ENCODE data around the gene DAPK1. TPM values are rescaled to one million over a fixed set of nuclear protein-coding genes. Genes with fewer than 3 reads are reported as not detected.

DAPK1 gene
- polyA plus RNA-seq, 1 donor: 24.9 TPM

GRCh38 chr9:87702921-87703320, 205.3 kb downstream of the DAPK1 start:
- Histone ChIP-seq H3K36me3 (ENCODE audit: control insufficient read depth, insufficient read depth, low read length) (peaks cover 33% of the 10 kb centered on the region), H3K27ac (ENCODE audit: low read length) (no peak overlapping the region)
- no peak for DNase-seq

DNA sequence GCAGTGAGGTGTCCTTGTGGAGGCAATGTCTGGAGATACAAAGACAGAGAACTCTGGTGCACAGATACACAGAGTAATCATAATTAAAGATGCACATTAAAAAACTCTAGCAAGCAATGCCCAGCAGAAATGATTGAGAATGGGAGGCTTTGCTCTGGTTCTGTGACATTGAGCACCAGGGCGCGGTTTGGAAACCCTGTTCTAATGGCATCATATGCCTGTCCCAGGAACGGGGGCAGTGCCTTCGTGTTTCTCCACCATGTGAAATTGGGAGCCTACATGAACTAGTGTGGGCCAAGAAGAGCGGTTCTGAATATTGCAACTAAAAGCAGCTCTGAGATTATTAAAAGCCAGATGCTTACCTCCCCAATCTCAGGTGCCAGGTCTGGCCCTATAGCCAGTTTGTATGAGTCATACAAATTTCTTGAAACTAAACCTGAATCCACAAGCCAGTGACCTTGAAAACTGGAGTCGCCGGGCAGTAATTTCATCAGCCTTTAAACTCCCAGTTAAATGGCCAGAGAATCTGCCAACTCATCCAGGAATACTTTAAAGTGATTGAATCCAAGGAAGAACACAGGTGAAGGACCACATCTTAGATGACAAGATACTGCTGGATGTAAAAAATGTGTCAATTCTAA, 206.1 kb downstream of the DAPK1 start:
- peaks cover 27% of the 10 kb centered on the region for H3K36me3 ChIP-seq (ENCODE audit: control insufficient read depth, insufficient read depth, low read length)
- no peak overlapping the region for H3K27ac ChIP-seq (ENCODE audit: low read length)
- H3K4me1 ChIP-seq (ENCODE audit: control insufficient read depth, insufficient read depth, low read length): no peaks in the 10 kb centered on the region
- no peak overlapping the region for H3K4me3 ChIP-seq (ENCODE audit: low read length)
- no peaks in the 10 kb centered on the region for H3K9me3 ChIP-seq (ENCODE audit: control insufficient read depth, low read depth, low read length)
- H3K27me3 ChIP-seq (ENCODE audit: control insufficient read depth, insufficient read depth, low read length): no peaks in the 10 kb centered on the region
- no CpG with 5 or more reads among the region's 7 CpGs for WGBS (ENCODE audit: insufficient coverage, low lambda C conversion rate)
- no peak for DNase-seq

More at GRCh38 chr9:87702921-87703320, 205.3 kb downstream of the DAPK1 start:
- no peaks in the 10 kb centered on the region for H3K27me3 ChIP-seq (ENCODE audit: control insufficient read depth, insufficient read depth, low read length)
- H3K4me3 ChIP-seq (ENCODE audit: low read length): no peak overlapping the region
- H3K9me3 ChIP-seq (ENCODE audit: control insufficient read depth, low read depth, low read length): no peaks in the 10 kb centered on the region
- H3K4me1 ChIP-seq (ENCODE audit: control insufficient read depth, insufficient read depth, low read length): no peaks in the 10 kb centered on the region
- no CpG with 5 or more reads among the region's 9 CpGs for WGBS (ENCODE audit: insufficient coverage, low lambda C conversion rate)

DNA sequence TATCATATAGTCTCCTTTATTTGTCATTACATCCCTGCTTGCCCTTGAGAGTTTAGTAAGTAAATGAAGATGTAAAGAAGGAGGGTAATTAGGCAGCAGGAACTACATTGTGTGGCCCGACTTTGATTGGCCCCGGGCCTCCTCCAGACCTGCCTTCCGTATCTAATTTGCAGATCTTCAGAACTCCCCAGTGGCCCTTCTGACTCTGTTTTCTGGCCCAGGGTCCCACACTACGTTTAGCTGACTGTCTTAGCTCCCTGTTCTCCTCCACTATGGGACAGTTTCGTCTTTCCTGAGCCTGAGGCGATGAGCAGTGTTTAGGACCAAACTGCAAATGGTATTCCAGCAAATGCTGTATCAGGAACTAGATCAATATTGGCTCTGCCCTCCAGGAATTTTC, 206.7 kb downstream of the DAPK1 start:
- no peak for DNase-seq
- no peaks in the 10 kb centered on the region for H3K9me3 ChIP-seq (ENCODE audit: control insufficient read depth, low read depth, low read length)

DNA sequence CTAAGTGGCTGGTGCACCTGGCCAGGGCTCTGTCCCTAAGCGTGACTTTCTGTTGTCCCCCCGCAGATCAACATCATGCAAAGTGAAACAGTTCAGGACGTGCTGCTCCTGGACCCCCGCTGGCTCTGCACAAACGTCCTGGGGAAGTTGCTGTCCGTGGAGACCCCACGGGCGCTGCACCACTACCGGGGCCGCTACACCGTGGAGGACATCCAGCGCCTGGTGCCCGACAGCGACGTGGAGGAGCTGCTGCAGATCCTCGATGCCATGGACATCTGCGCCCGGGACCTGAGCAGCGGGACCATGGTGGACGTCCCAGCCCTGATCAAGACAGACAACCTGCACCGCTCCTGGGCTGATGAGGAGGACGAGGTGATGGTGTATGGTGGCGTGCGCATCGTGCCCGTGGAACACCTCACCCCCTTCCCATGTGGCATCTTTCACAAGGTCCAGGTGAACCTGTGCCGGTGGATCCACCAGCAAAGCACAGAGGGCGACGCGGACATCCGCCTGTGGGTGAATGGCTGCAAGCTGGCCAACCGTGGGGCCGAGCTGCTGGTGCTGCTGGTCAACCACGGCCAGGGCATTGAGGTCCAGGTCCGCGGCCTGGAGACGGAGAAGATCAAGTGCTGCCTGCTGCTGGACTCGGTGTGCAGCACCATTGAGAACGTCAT, 208.5 kb downstream of the DAPK1 start:
- peaks cover 14% of the 10 kb centered on the region for H3K4me1 ChIP-seq (ENCODE audit: control insufficient read depth, insufficient read depth, low read length)
- no peak overlapping the region for H3K27ac ChIP-seq (ENCODE audit: low read length)
- no peaks in the 10 kb centered on the region for H3K9me3 ChIP-seq (ENCODE audit: control insufficient read depth, low read depth, low read length)
- peaks cover 22% of the 10 kb centered on the region for H3K36me3 ChIP-seq (ENCODE audit: control insufficient read depth, insufficient read depth, low read length)
- H3K4me3 ChIP-seq (ENCODE audit: low read length): no peak overlapping the region
- no peaks in the 10 kb centered on the region for H3K27me3 ChIP-seq (ENCODE audit: control insufficient read depth, insufficient read depth, low read length)
- DNase-seq: no peak
- no CpG with 5 or more reads among the region's 39 CpGs for WGBS (ENCODE audit: insufficient coverage, low lambda C conversion rate)

More for the DNA sequence above, 206.7 kb downstream of the DAPK1 start:
- 50% methylated on average over 1 of the region's 6 CpGs for WGBS (ENCODE audit: insufficient coverage, low lambda C conversion rate)
- peaks cover 27% of the 10 kb centered on the region for H3K36me3 ChIP-seq (ENCODE audit: control insufficient read depth, insufficient read depth, low read length)
- no peak overlapping the region for H3K4me3 ChIP-seq (ENCODE audit: low read length)
- H3K27ac ChIP-seq (ENCODE audit: low read length): no peak overlapping the region
- H3K4me1 ChIP-seq (ENCODE audit: control insufficient read depth, insufficient read depth, low read length): no peaks in the 10 kb centered on the region
- no peaks in the 10 kb centered on the region for H3K27me3 ChIP-seq (ENCODE audit: control insufficient read depth, insufficient read depth, low read length)

- H3K36me3 ChIP-seq (ENCODE audit: control insufficient read depth, insufficient read depth, low read length): peaks cover 19% of the 10 kb centered on the region
- DNase-seq: no peak
- H3K4me1 ChIP-seq (ENCODE audit: control insufficient read depth, insufficient read depth, low read length): peaks cover 28% of the 10 kb centered on the region
- H3K9me3 ChIP-seq (ENCODE audit: control insufficient read depth, low read depth, low read length): no peaks in the 10 kb centered on the region
- 60% methylated on average over 1 of the region's 6 CpGs for WGBS (ENCODE audit: insufficient coverage, low lambda C conversion rate)
- H3K27ac ChIP-seq (ENCODE audit: low read length): no peak overlapping the region
- no peak overlapping the region for H3K4me3 ChIP-seq (ENCODE audit: low read length)
- no peaks in the 10 kb centered on the region for H3K27me3 ChIP-seq (ENCODE audit: control insufficient read depth, insufficient read depth, low read length)
These were observed 210.3 kb downstream of the DAPK1 start for GRCh38 chr9:87707805-87708506.

GRCh38 chr9:87708546-87708945, 210.9 kb downstream of the DAPK1 start:
- Histone ChIP-seq H3K9me3 (ENCODE audit: control insufficient read depth, low read depth, low read length) (no peaks in the 10 kb centered on the region), H3K4me1 (ENCODE audit: control insufficient read depth, insufficient read depth, low read length) (peaks cover 31% of the 10 kb centered on the region), H3K27me3 (ENCODE audit: control insufficient read depth, insufficient read depth, low read length) (no peaks in the 10 kb centered on the region), H3K4me3 (ENCODE audit: low read length) (no peak overlapping the region), H3K27ac (ENCODE audit: low read length) (no peak overlapping the region), H3K36me3 (ENCODE audit: control insufficient read depth, insufficient read depth, low read length) (peaks cover 18% of the 10 kb centered on the region)
- 87% methylated on average over 3 of the region's 5 CpGs for WGBS (ENCODE audit: insufficient coverage, low lambda C conversion rate)
- no peak for DNase-seq

DNA sequence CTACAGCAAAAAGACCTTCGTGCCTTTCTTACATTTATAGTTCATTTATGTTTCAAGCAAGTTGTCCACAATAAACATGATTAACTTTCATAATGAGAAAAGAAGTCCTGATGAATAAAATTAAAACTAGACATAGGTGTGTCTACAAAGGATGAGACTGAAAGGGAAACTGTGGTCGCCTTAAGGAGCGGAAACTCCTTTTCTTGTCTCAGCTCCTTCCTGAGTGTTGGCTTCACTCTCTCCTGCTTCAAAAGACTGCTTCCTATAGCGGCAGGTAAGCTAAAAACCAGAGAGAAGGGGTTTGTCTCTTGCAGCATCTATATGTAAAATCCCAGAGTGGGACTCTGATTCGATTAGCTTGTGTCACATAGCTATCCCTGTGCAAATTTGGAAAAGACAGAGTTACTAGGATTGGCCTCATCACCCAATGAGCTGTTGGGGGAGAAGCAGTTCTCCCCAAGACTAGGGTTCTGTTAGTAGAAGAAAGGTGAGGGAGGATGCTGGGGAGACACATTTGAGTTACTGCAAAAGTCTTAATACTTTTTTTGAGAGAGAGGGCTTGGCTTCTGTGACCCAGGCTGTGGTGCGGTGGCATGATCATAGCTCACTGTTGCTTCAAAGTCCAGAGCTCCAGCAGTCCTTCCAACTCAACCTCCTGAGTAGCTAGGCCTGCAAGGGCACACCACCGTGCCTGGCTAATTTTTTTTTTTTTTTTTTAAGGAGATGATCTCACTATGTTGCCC, 211.5 kb downstream of the DAPK1 start:
- no peak overlapping the region for H3K4me3 ChIP-seq (ENCODE audit: low read length)
- no peaks in the 10 kb centered on the region for H3K9me3 ChIP-seq (ENCODE audit: control insufficient read depth, low read depth, low read length)
- peaks cover 33% of the 10 kb centered on the region for H3K4me1 ChIP-seq (ENCODE audit: control insufficient read depth, insufficient read depth, low read length)
- no peak overlapping the region for H3K27ac ChIP-seq (ENCODE audit: low read length)
- H3K27me3 ChIP-seq (ENCODE audit: control insufficient read depth, insufficient read depth, low read length): no peaks in the 10 kb centered on the region
- WGBS (ENCODE audit: insufficient coverage, low lambda C conversion rate): no CpG with 5 or more reads among the region's 7 CpGs
- DNase-seq: no peak
- H3K36me3 ChIP-seq (ENCODE audit: control insufficient read depth, insufficient read depth, low read length): peaks cover 18% of the 10 kb centered on the region

GRCh38 chr9:87710443-87710842, 212.8 kb downstream of the DAPK1 start:
- no peaks in the 10 kb centered on the region for H3K27me3 ChIP-seq (ENCODE audit: control insufficient read depth, insufficient read depth, low read length)
- no peaks in the 10 kb centered on the region for H3K9me3 ChIP-seq (ENCODE audit: control insufficient read depth, low read depth, low read length)
- peak; percentile 57 to 76 for DNase-seq
- peaks cover 43% of the 10 kb centered on the region for H3K4me1 ChIP-seq (ENCODE audit: control insufficient read depth, insufficient read depth, low read length)
- H3K4me3 ChIP-seq (ENCODE audit: low read length): no peak overlapping the region
- no CpG with 5 or more reads among the region's 5 CpGs for WGBS (ENCODE audit: insufficient coverage, low lambda C conversion rate)
- H3K27ac ChIP-seq (ENCODE audit: low read length): peak overlapping the region; percentile 39
- H3K36me3 ChIP-seq (ENCODE audit: control insufficient read depth, insufficient read depth, low read length): peaks cover 15% of the 10 kb centered on the region

- H3K4me1 ChIP-seq (ENCODE audit: control insufficient read depth, insufficient read depth, low read length): peaks cover 56% of the 10 kb centered on the region
- H3K9me3 ChIP-seq (ENCODE audit: control insufficient read depth, low read depth, low read length): no peaks in the 10 kb centered on the region
- peak overlapping the region; percentile 64 for H3K27ac ChIP-seq (ENCODE audit: low read length)
- DNase-seq: peak; percentile 63 to 71
- H3K27me3 ChIP-seq (ENCODE audit: control insufficient read depth, insufficient read depth, low read length): no peaks in the 10 kb centered on the region
- H3K4me3 ChIP-seq (ENCODE audit: low read length): no peak overlapping the region
- WGBS (ENCODE audit: insufficient coverage, low lambda C conversion rate): no CpG with 5 or more reads among the region's 9 CpGs
- peaks cover 3% of the 10 kb centered on the region for H3K36me3 ChIP-seq (ENCODE audit: control insufficient read depth, insufficient read depth, low read length)
These were observed 214.5 kb downstream of the DAPK1 start for GRCh38 chr9:87711857-87712800.

Data from large intestine (tissue), 3 donors.